NCI-H510A treated with DMSO at 0.1 percent for 48 hours (cell line): ENCODE data around the gene GPX4.
A peak's percentile ranks its signal among the peaks of the same experiment; 100 is the strongest.

Experiments used
- DNase-seq: peaks from one replicate; lab custom pipeline; 2025; lab: John Stamatoyannopoulos, UW

The GPX4 gene

DNA sequence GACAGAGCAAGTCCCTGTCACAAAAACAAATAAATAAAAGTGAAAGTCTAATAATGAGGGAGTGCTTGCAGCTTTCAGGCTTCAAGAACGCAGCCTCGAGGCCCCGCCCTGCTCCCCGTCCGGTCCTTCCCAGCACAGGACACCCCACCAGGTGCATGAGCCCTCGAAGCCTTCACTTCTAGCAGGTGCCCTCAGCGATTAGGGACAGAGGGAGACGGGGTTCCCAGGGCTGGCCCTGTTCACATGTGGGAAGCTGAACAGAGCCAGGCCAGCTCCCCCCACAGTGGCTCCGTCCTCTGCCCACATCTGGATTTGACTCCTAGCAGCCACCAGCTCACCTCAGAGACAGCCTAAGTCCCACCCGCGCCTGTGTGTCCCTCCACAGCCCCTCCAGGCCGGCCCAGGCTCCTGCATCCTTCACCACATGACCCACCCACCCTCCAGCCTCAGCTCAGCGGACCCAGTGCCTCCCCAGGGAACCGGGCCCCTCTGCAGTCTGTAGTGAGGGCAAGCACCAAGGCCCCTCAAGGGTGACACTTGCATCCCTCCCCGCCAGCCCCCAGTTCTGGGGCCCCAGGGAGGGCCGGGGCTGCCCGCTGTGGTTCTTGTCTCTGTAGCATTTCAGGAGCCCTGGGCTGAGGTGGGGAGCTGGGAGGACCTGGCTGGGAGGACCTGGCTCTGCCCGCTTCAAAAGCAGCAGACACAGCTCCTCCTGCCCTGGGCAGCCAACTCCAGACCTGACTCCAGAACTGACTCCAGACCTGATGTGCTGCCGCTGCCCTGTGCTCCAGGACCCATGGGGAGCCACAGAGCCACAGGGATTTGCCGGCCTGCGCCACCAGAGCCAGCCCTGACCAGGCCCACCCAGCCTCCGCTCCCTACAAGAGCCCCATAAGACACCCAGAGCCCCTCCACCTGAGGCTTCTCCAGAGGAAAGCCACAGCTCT is 27.2 kb downstream of the GPX4 start:
- DNase-seq = no peak

DNA sequence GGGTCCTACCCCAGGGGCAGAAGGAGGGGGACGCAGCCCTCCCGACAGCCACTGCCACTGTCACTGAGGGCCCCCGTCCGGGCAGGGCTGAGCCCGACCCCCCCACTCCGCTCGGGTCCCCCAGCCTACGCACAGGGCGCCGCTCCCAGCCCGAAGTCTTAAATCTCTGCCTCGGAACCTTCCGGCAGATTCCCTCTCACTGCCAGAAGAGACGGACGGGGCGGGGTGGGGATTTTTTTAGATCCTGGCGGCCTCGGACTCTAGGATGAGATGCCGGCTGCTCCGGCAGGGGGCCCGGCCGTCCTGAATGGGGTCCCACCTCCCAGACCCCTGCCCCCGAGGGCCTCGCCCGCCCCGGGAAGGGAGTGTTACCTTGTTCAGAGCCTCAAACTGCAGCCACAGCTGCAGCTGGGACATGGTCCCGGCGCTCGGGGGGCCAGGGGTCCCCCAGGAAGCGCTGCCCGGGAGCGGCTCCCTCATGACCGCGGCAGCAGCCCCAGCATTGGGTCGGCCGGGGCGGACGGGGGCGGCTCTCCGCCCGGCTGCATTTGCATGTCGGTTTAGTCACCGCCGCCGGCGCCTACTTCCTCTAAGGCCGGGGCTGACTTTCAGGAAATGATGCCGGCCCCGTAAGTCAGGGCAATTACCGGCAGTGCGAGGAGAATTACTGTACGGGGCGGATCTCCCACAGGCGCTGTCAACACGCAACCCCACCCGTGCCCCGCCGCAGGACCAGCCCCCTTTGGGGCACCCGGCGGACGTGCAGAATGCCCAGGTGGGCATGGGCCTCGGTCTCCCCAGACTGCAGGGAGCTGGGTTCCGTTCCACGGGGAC is 28.1 kb downstream of the GPX4 start:
- DNase-seq = no peak

DNA sequence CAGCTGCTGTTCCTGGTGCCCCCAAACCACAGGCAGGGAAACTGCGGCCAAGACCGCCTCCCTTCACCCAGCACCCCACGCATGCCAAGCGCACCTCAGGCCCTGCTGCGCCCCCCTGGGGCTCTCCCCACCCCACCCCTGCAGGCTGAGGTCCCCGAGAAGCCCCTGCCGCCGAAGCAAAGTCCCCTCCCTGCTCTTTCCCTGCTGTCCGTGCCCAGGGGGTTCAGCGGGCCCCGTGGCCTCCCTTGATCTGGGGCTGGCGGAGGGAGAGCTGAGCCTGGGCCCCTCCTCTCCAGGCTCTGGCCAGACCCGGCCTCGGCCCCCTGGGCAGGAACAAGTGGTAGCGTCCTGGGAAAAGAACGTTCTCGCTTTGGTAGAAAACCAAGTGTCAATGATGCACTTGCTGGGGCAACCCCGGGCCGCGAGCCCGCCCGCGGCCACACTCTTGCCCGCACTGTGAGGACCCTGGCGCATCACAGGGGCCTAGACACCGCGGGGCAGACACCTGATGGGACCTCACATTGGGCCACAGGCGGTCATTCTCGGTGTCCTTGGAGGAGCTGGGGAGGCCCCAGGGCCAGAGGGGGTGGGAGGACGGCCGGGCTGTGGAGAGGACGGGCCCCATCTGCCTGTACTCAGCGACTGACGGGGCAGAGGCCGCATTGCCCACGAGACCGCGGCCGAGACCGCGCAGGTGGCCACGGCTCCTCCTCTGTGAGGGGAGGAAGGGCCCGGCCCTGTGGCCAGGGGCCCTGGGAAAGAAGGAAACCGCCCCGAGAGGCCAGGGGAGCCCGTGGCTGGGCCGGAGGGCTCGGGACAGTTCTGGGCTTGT is 29.0 kb downstream of the GPX4 start:
- no peak for DNase-seq

DNA sequence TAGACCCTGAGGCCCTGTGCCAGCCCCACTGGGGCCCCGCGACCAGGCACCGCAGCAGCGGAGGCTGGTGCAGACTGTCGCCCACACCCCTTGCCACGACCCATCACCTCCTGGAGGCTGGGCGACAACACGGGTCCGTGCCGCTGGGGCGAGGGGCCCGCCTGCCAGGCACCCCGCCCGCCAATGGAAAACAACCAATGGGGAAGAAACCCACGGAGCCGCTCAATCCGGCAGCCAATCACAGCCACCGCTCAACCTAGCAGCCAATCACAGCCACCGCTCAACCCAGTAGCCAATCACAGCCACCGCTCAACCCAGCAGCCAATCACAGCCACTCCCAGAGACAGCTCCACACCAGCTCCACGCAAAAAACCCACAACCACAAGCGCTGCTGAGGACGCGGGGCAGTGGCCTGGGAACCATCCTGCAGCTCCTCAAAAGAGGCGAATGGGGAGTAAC is 29.7 kb downstream of the GPX4 start:
- DNase-seq = no peak

DNA sequence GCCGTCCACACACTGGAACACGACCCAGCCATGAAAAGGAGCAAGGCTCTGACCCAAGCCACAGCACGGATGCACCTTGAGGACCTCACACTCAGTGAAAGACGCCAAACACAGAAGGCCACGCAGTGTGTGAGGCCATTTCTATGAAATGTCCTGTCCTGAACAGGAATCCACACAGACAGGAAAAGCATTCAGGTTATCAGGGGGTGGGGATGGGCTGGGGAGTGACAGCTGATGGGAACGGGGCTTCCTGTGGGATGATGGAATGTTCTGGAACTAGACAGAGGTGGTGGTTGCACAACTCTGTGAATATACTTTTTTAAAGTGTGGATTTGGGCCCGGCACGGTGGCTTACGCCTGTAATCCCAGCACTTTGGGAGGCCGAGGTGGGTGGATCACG is 30.6 kb downstream of the GPX4 start:
- no peak for DNase-seq

DNA sequence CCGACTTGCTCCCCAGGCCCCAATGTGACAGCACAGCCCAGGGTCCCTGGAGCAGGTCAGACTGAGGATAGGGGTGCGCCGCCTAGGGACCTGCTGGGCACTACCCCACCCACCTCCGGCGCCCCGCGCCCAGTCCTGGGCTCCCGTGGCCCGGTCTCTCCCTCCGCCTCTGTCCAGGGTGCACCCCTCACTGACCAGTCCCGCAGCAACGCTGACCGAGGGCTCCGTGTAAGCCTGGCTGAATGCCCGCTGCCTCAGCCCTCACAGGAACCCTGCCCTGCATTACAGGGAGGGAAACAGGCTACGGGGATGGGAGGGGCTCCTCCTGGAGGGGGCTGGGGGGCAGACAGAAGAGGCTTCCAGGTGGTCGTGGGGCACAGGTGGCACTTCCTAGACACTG is 31.7 kb downstream of the GPX4 start:
- DNase-seq = no peak

DNA sequence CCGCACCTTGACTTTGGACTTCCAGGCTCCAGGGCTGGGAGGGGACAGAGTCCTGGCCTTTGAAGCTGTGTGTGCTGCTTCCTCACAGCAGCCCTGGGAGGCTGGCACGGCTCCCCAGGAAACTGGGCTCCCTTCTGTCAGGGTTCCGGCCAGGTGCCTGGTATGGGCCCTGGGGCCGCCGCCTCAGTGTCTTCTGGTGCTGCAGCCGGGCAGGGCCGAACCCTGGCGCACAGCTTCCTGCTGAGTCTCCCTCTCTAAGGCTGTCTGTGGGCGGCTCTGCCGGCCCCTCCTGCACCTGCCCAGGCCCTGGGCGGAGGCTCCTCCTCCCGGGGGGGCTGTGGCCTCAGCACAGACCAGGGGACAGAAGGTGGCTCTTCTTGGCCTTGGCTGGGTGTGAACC is 32.4 kb downstream of the GPX4 start:
- peak; percentile 30 for DNase-seq

DNA sequence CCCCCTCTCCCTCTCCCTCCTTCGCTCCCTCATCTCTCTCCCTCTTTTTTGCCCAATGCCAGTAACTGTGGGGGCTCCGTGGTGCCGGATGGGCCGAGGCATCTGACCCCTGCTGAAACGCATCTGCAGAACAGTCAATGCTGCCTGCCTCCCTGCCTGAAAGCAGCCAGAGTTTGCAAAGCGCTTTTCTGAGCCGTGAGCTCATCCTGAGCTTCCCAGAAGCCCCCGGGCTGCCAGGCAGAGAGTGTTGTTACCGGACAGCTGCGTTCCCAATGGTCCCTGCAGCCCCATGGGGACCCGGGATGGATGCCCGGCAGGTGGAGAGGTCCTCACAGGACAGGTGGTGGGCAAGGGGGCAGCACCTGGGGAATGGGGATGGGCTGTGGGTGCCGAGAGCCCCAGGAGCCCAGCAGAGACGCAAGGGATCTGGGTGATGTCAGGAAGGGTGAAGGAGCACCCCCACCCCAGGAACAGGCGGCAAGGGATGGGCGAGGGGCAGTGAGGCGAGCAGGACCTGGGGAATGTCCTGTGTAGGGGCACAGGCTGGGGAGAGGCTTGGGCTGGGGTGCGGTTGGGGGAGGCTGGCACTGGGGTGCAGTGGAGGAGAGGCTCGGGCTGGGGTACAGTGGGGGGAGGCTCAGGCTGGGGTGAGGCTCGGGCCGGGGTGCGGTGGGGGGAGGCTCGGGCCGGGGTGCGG is 33.0 kb downstream of the GPX4 start:
- peak; percentile 30 for DNase-seq

DNA sequence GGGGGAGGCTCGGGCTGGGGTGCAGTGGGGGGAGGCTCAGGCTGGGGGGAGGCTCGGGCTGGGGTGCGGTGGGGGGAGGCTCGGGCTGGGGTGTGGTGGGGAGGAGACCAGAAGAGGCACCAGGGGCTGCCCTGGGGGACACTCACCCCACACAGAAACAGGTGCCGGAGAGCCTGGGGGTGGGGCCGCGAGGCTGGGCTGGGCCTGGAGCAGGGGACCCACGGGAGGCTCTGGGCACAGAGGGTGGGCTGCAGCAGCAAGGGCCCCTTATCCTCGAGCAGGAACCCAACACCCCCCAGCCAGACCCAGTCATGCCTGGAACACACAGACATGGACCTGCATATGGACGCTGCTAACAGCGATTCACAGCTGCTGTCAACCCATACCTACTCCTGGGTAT is 34.3 kb downstream of the GPX4 start:
- DNase-seq = no peak

DNA sequence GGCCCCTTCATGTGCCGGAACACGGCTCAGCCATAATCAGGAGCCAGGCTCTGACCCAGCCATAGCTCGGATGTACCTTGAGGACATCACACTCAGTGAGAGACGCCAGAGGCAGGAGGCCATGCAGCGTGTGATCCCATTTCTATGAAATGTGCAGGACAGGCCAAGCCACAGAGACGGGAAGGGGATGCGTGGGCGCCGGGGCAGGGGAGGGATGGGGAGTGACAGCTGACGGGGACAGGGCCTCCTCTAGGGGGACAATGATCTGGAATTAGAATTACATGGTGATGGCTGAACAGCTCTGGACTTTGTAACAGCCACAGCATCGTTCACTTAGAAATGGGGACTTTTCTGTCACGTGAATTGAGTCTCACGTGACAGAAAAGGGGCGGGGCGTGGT is 35.3 kb downstream of the GPX4 start:
- no peak for DNase-seq

DNA sequence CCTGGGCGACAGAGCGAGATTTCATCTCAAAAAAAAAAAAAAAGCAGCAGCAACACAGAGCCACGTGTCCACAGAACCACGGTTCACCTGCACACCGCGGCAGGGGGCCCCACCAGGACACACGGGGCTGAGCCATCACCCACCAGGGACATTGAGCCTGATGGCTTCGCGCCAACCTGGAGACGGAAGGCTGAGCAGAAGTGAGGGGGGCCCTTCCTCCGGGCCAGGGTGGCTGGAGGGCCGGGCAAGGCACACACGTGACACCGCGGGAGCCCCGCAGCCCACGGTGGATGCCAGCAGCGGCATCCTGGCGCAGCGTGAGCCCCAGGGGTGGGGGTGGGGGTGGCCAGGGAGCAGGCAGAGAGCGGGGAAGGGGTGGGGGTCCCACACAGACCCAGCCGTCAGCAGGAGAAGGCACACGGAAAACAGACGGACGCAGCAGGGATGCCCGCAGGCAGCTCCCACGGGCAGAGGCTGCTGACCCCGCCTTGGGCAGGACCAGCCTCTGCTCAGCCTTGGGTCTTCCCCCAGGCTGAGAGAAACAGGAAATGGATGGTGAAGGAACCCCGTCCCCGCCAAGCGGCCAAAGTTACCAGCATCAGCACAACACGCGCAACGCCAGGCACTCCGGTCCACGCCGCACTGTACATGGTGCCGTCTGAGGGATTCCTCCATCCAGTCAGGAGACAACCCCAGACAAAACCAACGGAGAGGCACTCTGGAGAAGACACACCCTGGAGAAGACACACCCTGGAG is 36.7 kb downstream of the GPX4 start:
- no peak for DNase-seq

DNA sequence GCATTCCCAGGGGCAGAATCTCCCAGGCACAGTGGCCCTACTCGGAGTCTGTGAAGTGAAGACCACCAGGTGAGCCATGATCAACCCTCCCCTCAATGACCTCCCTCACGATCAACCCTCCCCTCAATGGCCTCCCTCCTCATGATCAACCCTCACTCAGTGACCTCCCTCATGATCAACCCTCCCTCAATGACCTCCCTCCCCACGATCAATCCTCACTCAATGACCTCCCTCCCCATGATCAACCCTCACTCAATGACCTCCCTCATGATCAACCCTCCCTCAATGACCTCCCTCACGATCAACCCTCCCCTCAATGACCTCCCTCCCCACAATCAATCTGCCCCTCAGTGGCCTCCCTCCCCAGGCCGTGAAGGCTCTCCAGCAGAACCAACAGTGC is 38.1 kb downstream of the GPX4 start:
- DNase-seq = no peak

DNA sequence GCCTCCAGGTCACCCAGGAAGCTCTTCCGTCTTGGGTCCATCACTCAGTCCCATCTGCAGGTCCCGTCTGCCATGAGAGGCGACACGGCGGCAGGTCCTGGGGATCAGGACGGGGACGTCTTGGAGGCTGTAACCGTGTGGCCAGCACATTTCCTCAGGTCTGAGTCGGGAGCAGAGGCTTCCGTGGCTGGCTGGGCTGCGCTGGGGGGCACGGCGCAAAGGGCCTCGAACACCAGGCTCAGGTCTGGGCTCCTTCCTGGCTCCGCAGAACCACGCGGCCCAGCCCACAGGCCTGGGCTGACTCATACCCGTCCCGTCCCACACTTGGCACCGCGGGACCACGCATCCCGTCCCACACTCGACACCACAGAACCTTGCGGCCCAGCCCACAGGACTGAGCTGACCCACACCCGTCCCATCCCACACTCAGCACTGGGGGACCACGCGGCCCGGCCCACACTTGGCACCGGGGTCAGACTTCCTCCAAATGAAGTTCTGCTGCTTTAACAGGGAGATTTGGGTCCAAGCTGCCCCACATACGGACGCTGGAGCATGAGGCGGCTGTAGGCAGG is 40.1 kb downstream of the GPX4 start:
- no peak for DNase-seq

DNA sequence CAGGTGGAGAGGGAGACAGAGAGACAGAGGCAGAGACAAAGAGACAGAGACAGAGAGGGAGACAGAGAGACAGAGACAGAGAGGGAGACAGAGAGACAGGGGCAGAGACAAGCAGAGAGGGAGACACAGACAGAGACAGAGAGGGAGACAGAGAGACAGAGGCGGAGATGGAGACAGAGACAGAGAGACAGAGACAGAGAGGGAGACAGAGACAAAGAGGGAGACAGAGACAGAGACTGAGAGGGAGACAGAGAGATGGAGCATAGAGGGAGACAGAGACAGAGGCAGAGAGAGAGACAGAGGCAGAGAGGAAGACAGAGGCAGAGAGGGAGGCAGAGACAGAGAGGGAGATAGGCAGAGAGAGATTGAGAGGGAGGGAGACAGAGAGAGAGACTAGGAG is 40.9 kb downstream of the GPX4 start:
- no peak for DNase-seq

DNA sequence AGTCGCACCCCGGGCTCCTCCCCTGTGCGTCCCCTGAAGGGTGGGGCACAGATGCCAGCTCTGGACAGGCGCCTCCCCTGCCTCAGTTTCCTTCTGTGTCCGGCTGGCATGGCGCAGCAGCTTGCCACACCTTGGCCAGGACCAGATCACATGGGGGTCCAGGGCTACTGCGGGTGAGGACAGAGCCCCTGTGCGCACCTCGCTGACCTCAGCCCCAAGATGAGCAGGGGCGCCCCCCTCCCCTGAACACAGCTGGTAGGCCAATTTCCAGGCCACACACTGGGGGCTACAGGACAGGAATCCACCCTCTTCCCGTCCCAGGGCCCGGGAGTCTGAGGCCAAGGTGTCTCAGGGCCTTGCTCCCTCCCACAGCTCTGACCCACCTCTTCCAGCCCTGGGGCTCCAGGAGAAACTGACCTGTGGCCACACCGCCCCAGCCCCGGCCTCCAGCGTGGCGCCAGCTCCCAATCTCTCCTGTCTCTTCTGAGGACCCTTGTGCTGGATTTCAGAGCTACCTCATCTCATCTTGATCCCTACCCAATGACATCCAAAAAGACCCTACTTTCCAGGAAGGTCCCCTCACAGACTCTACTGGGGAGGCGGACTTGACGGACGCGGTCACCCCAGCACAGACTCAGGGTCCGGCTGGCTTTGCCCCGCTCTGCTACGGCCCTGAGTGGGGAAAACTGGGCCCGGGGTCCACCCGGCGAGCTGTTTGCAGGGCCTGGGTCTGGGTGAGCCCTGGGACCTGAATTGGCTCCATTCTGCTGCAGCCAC is 42.0 kb downstream of the GPX4 start:
- DNase-seq = no peak

DNA sequence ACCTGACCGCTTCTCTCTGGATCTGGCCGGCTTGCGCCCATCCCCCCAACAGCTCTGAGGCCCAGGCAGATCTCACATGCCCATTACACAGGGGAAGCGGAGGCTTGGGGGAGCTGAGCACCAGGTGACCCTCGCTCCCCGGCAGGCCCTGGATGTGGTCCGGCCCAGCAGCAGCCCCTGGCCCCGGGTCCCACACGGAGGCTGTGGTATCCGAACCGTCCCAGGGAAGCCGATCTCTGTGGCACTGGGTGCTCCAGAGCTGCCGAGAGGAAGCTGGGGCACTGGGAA is 42.6 kb downstream of the GPX4 start:
- DNase-seq = no peak

DNA sequence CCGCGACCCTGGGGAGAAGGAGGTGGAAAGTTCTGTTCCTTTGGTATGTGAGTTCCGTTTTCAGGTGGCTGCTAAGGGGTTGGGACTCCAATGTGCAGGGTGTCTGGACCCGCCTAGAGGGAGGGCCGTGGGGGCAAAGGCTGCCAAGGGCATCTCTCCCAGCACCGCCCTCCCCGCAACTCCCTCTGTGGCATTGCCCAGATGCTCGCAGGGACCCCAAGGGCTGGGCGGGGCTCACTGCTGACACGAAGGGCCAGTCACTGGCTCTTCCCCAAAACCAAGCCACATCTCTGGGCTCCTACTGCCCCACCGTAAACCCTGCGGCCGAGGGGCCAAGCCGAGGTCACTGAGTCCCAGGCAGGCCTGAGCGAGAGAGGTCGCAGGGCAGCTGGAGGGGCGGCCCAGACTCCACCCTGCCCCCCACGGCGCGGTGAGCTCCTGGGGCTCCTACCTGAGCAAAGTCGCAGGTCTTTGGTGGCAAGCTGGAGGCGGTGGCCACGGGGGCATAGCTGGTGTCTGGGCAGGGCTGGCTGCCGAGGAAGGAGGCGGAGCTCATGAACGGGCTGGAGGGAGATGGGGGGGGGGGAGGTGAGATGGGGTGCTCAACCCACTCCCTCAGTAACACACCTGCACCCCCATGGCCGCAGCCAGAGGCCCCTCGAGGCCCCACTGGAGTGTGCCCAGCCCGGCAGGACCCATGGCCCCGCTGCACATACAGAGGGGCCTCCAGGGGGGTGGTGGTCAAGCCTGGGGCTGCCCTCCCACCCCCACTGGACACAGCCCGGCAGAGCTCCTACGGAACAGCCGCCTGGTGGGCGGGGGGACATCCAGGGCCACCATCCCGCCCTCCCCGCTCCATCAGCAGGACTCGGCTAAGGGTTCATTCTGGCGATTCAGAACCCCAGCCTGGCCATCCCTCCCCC is 43.3 kb downstream of the GPX4 start:
- DNase-seq = no peak

DNA sequence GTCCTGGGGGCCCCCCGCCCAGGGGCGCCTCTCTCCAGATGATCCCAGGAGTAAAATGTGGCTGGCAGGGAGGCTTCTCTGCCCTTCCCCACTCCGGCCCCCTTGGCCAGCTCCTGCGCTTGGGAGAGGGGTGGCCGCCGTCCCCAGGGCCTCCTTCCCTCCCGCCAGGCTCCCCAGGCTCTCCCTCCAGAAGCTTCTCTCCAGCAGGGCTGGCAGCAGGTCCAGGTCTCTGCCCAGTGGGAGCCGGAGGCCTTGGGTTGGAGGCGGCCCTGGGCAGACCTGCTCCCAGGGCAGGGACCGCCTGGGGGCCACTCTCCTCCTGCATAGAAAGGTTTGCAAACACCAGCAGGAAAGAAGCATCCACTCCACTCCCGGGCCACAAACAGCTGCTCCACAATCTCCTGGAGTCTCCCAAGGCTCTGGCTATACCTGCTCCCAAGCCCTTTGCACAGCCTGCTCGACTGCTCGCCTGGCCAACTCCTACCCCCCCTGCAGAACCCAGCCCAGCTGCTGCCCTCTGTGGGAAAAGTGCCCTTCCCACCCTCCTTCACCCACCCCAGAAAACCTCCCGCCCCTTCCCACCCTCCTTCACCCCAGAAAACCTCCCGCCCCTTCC is 44.2 kb downstream of the GPX4 start:
- DNase-seq = no peak
